NCI-H82 treated with DMSO at 0.1 percent for 48 hours (cell line): Measurements from ENCODE around the gene DMD.
"Not testable (repeated sequence)": the region's sequence is repeated elsewhere in the genome, so short reads cannot be mapped to it uniquely, and the experiment has no call there.

ENCODE experiments used
- DNase-seq: peaks from one replicate; lab custom pipeline; 2025; ENCODE audit not compliant: unreplicated experiment; lab: John Stamatoyannopoulos, UW

Gene DMD

DNA sequence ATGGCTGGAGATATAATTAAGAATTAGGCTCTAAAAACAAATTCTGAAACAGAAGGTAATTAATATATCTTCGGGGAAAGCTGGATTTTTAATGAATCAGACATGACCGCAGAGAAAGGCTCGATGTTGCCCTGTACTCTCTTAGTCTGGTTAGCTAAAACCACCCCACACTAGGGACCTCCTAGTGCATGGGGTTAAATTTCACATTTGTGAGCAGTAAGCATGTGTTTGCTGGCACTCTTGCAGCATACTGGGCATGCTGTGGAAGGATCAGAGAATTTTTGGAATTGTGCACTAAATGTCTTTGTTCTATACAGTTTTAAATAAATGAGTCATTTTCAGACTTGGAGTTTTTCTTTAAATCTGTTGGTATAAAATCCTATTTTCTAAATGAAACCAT, 1663.9 kb downstream of the DMD start:
- DNase-seq = no peak

DNA sequence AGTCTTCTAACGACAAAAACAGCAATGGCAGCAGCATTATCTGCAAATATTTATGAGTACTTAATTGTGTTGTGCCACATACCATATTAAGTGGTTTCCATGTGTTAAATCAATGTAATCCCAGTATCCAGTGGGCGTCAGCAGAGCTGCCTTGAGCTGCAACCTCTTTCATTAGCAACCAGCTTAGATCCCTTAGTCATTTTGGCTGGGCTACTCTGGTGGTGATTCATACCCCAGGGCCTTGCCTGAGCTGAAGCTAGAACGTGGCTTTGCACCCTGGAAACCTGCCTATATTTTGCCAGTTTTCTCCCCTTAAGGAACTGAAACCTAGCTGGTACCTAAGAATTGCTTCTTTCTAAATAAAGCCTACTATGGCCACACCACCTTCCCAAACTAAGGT, 1665.2 kb downstream of the DMD start:
- no peak for DNase-seq

DNA sequence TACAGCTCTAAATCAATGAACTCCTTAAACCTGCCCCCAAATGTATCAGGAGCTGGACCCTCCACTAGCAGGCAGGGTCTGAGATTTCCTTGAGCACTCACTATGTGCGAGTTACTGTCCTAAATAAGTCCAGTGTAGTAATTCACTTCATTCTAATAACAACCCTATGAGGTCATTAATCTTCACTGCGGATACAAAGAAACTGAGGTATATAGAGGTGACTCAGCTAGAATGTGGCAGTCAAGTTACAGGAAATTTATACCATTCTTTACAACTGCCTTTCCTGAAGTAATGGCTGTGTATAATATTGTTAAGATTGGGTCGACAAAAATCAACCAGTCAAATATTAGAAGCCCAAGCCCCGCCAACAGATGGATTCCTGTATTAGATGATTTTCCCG, 1665.6 kb downstream of the DMD start:
- DNase-seq = no peak

DNA sequence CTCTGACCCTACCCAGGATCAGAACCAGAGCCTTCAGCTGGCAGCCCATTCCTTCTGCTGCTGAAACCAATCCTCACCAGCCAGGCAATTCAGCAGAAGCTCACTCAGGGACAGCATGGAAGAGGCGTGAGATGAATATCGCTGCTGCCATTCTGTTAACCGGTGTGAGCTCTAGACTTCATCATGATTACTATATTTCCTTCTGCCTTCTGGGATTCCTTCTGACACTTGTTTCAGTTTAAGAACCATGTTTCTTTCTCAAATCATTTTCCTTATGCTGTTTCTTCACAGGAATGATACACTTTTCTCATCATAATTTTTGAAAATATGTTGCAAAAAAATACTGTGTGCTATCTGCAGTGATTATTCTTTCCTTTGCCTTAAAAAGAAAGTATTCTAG, 1666.2 kb downstream of the DMD start:
- DNase-seq = no peak

DNA sequence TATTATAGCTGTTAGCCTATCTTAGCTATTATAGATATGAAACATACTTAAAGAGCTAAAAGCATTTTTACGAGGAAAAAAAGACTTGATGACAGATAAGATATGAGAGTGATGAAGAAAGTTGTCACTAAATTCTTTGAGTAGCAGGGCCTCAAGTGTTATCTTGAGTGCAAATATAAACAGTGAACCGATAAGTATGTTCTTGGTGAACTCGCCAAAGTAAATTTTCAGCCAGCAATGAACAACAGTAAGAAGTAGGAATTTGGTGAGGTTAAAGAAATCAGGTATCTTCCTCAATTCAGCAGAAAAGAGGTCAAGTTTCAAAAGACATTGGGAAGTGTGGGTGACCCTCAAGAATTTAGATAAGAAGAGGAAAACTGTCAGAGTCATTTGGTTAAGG, 1667.7 kb downstream of the DMD start:
- DNase-seq = no peak

DNA sequence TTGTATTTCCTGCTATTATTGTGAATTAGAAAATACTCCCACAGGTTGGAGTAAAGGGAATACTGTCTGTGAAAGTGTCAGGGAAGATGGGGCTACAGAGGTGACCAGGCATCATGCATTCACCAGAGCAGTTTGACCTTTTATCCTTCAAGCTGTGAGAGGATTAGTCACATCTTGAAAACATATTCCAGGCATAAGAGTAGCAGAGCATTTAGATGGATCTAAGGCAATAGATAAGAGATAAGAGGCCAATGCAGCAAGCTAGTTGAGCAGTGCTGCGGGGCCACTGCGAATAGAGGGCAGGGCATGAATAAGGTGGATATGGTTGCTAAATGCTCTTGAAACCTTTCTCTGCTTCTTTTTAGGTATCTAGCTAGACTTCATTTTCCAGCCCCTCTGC, 1668.8 kb downstream of the DMD start:
- DNase-seq = no peak

DNA sequence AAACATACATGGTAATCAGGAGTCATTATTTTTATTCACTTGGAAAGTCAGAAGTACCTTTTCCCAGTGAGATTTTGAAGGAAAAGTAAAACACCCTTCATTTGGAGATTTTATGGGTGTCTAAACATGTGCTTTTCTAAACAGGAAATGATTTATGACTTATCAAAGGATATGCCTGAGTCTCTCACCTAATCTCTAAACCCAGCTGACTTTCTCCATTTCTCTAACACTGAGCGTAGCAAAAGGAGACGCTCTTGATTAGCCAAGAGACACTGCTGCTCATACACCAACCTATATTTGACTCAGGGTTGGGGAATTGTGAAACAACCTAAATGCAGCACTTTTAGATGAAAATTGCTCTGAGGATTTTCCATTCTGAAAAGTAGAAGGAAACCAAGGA, 1671.0 kb downstream of the DMD start:
- no peak for DNase-seq

DNA sequence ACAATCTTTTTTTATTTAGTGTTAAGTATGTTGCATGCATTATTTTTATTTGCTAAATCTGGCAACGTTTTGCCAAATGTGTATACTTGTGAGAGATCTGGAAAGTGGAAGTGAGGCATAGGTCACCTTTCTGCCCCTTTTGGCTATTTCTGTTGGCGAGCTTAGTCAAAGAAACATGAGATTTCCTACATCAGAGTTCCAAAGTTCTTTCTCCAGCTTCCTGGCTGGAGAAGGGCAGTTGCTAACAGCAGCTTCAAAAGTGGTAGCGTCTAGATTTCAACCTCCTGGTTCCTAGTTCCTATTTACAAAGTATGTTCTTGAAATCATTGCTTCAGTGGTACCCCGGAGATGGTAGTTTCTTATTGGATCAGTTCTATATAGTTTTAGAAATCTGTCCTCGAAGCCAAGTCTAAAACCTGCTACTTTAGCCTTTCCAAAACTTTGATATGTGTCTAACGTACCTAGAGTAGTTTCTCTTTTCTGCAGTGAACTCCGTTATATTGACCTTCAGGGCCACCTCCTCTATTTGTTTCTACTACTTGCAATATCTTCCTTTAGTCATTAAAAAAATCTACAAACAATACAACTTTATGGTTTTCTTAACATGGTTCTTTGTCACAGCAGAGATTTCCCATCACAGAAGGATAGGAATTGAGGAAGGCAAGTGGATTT, 1683.8 kb downstream of the DMD start:
- DNase-seq = no peak

DNA sequence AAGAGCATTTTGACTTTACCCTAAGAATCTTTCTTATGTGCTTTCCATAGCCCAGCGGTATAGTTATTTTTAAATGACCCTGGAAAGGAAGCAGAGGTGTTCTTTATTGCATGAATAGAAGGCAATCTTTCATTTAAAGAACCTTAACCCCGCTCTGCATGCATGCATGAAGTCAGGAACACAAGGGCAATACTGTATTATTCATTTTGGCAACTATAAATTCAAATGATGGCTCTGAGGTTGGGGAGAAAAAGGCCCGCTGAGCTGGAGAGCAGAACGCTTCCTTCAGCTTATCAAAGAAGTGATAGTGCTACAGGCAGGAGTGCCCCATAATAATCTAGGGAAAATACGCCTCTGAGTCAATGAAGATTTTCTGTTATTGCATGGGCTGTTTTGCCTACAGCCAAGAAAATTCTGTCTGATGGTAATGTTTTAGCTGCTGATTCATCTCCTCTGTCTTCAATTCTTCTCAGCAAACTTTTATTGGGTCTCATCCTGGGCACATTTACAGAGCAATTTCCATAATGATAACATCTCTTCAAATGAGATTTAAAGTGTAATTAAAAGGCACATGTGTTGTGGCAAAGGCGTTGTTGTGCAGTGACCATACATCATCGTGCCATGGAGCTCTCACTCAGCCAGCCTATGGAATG, 1687.3 kb downstream of the DMD start:
- no peak for DNase-seq

DNA sequence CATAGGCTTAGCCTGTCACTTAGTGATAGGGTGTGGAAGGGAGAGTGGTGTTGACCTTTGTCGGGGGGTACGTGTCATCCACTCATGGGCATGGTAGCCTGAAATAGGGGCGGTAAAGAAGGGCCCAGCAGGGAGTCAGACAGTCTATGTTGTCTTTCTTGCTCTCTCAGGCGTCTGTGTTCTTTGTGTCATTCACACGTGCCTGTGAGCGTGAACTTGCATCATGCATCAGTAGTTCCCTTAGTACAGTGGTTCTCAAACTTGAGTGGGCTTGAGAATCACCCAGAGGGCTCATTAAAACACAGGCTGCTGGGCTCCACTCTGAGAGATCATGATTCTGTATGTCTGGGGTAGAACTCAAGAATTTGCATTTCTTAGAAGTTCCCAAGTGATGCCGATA, 1688.6 kb downstream of the DMD start:
- DNase-seq = no peak

DNA sequence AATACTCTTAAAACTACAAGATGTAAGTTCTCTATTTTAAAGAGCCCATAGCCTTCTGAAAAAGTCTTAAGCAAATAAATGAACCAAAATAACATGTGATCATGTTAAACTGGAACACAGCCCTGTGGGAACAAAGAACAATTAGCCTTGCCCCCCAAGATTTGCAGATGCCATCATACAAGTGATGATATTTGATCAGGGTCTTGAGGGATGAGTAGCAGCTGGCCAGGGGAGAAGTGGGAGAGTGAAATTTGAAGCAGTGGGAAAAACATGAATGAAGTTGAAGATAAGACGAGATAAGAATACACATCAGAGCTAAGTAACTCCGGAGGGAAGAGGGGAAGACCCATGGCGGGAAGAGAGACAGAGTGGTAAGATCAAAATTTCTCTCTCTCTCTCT, 1689.4 kb downstream of the DMD start:
- DNase-seq = no peak

DNA sequence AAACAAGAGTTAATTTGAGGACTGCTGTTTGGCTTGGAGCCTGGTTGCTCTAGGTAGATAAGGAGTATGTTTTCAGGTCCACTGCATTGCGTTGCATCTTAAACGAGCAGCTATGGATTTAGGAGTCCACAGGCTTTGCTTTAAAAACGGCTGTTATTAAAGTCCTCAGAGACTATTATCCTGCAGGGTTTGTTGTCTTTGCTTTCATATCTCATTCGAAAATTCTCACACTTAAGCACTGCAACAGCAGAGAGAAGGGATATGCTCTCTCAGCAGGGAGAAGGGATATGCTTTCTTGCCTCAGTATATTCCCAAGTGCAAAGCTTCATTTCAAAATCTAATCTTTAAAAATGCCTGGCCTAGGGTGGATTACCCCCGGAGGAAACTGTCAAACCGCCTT, 1694.8 kb downstream of the DMD start:
- no peak for DNase-seq

DNA sequence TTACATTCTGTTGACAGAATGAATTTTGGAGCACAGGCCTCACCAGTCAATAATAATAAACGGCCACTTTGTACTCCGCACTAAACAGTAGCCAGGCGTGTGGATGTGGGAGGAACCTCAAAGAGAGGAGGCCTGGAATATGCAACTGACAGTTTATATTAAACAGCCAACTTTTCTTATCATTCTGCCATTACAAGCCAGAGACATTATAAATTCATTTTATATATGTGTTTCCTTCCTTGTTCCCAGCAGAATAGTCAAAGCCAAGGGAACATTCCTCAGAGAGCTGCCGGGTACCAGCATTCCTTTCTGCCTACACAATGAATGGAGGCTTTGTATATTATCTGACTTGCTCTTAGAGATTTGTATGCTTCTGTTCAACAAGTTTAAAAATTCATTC, 1703.0 kb downstream of the DMD start:
- no peak for DNase-seq

DNA sequence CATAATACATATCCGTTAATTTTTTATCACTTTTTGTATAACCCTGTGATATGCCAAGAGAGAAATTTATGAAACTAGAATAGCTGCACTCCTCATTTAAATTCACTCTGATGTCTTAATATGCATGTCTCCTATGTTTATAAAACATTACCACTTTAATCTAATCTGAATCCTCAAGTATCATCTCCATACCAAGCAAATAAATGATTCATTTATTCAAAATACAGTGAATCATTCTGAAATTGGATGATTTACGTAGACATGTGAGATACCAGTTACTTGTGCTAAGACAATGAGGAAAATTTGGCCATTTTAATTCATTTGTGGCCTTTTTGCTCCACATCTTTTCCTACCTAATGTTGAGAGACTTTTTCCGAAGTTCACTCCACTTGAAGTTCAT, 1704.4 kb downstream of the DMD start:
- DNase-seq = no peak

DNA sequence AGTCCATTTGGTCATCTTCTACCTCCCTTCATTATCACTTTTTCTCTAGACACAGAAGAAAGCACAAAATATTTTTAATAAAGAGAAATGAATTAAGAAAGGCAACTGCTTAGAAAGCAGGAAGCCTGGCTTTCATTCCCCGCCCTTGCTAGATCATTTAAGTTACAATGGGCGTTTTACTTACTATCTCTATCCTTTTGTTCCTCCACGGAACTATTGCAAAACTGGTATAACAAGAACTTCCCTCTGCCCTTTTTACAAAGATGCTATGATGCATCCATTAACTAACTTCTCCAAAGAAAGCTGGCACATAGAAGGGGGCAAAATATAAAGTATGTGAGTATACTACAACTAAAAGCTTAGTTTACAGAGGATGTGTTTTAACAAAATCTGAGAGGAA, 1705.0 kb downstream of the DMD start:
- no peak for DNase-seq

DNA sequence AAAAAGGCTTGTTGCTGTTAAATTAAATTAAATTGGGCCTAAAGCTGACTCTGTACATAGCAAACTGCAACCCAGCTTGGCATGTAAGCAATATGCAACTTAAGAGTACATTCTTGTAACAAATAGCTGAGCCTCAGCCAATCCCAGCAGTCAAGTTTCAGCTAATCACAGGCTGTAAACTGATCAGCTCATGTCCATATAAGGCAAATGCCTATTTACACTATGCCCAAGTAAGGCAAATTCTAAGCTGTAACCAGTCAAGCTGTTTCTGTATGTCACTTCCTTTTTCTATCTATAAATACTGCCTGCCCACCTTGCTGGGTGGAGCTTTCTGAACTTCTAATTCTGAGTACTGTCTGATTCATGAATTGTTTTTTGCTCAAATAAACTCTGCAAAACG, 1710.4 kb downstream of the DMD start:
- no peak for DNase-seq

DNA sequence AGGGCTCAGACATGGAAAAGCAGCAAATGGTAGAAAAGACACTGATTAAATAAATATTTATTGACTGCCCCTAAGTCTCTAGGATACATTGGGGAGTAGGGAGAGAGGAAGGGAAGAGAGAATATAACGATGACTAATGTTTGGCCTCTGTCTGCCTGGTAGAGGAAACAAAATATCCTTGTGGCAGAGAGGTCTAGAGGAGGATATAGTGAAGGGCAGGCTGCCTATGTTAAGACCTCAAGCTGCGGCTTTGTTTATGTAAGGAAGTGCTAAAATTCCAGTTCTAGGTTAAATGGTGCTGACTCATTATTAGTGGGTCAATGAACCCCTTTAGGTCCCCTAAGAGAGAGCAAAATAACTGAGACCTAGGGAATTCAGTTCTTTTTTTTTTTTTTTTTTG, 1712.2 kb downstream of the DMD start:
- DNase-seq = no peak

DNA sequence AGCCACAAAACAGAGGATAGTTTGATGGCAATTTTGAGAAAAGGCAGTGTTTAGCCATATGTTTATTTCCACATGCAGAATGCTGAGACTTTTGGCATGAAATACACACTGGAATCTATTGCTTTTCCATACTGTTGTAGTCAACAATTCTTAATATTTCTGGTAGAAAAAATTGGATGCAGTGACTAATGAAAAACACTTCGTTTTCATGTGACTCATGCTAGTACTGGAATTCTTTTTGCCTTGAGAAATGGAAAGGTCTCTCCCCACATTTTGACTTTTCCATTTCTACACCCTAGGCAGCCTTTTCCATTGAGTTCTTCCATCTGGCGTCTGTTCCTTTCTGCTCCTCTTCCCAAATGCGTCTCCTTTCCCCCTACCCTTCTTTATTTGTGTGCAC, 1714.3 kb downstream of the DMD start:
- DNase-seq = no peak

DNA sequence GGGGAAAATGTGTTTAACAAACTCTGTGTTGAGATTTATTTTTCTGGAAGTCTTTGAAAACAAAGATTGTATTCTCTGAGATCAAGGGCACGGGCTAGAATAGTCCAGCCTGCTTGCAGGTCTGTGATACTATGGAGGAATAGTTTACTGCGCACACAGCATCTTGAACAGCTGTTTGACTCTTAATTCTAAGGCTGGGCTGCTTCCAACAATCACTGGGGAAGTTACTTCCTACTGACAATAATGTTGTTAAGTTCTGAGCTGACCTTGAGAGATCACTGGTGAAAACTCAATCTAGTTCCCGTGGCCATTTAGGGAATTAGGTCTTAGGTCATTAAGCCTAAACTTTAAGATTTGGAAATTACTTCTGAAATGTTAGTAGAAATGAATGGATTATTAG, 1723.4 kb downstream of the DMD start:
- DNase-seq = no peak

DNA sequence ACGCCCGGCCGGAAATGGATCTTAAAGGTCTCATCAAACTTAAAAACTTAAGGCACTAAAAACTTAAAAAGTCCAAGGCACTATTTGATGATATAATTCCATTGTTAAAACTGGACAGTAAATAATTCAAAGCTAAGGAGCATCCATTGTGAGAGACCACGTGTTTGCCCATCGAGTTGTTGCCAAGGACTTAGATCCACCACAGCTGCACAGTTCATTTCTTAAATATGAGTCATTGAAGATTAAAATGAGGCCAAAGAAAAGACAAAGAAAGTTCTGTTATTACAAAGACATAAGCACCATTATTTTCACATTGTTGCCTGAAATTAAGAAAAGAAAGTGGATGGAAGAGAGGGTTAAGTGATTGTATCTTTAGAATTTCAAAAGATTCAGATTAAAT, 1728.0 kb downstream of the DMD start:
- DNase-seq = no peak

DNA sequence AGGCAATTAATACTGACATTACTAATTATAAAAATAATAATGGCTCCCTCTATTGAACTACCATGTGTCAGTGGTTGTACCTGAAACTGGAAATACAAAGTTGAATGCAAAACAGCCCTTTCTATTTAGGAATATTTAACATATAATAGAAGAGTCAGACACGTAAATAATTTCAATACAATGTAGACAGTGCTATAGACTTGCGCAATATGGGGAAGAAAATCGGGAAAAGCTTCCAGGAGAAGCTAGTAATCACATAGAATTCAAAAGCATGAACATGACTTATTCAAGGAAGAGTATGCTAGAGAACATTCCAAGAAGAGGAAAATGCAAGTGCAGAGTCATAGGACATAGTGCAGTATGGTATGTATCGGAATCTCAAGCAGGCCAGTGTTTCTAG, 1730.7 kb downstream of the DMD start:
- DNase-seq = no peak

DNA sequence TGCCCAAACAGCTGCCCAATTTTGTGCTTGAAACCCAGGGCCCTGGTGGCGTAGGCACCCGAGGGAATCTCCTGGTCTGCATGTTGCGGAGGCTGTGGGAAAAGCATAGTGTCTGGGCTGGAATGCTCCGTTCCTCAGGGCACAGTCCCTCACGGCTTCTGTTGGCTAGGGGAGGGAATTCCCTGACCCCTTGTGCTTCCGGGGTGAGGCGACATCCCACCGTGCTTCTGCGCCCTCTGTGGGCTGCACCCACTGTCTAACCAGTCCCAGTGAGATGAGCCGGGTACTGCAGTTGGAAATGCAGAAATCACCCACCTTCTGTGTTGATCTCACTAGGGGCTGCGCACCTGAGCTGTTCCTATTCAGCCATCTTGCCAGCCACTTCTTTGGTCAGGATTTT, 1740.1 kb downstream of the DMD start:
- no peak for DNase-seq

DNA sequence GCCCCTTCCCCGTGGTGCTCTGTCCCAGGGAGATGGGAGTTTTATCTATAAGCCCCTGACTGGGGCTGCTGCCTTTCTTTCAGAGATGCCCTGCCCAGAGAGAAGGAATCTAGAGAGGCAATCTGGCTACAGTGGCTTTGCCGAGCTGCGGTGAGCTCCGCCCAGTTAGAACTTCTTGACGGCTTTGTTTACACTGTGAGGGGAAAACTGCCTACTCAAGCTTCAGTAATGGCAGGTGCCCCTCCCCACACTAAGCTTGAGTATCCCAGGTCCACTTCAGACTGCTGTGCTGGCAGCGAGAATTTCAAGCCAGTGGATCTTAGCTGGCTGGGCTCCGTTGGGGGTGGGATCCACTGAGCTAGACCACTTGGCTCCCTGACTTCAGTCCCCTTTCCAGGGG, 1740.6 kb downstream of the DMD start:
- DNase-seq = not testable (repeated sequence)
